ENCODE measurements around the gene ACTBL2.

The ACTBL2 gene

GRCh38 chr5:57497733-57498132, 15.1 kb upstream of the ACTBL2 start:
- Histone ChIP-seq H3K4me3 (no peak overlapping the region), H3K4me1 (peaks cover 0 to 29% (median 8%) of the 10 kb centered on the region in 4 donors), H3K27me3 (no peaks in the 10 kb centered on the region), H3K9me3 (no peaks in the 10 kb centered on the region), H3K36me3 (no peaks in the 10 kb centered on the region), H3K27ac (no peak overlapping the region)
- DNase-seq = no peak
- intact Hi-C loops (cut with DNase I; ENCODE audit: low total_unique reads) = no loop called here
- TF ChIP-seq, protein P1, sequence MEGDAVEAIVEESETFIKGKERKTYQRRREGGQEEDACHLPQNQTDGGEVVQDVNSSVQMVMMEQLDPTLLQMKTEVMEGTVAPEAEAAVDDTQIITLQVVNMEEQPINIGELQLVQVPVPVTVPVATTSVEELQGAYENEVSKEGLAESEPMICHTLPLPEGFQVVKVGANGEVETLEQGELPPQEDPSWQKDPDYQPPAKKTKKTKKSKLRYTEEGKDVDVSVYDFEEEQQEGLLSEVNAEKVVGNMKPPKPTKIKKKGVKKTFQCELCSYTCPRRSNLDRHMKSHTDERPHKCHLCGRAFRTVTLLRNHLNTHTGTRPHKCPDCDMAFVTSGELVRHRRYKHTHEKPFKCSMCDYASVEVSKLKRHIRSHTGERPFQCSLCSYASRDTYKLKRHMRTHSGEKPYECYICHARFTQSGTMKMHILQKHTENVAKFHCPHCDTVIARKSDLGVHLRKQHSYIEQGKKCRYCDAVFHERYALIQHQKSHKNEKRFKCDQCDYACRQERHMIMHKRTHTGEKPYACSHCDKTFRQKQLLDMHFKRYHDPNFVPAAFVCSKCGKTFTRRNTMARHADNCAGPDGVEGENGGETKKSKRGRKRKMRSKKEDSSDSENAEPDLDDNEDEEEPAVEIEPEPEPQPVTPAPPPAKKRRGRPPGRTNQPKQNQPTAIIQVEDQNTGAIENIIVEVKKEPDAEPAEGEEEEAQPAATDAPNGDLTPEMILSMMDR (IDR thresholded peaks at IDR 0.05) = no peak

GRCh38 chr5:57495285-57496086, 12.9 kb upstream of the ACTBL2 start:
- no peak for DNase-seq
- peak overlapping the region in 1 of 2 donors; percentile 17 for H3K27ac ChIP-seq

DNA sequence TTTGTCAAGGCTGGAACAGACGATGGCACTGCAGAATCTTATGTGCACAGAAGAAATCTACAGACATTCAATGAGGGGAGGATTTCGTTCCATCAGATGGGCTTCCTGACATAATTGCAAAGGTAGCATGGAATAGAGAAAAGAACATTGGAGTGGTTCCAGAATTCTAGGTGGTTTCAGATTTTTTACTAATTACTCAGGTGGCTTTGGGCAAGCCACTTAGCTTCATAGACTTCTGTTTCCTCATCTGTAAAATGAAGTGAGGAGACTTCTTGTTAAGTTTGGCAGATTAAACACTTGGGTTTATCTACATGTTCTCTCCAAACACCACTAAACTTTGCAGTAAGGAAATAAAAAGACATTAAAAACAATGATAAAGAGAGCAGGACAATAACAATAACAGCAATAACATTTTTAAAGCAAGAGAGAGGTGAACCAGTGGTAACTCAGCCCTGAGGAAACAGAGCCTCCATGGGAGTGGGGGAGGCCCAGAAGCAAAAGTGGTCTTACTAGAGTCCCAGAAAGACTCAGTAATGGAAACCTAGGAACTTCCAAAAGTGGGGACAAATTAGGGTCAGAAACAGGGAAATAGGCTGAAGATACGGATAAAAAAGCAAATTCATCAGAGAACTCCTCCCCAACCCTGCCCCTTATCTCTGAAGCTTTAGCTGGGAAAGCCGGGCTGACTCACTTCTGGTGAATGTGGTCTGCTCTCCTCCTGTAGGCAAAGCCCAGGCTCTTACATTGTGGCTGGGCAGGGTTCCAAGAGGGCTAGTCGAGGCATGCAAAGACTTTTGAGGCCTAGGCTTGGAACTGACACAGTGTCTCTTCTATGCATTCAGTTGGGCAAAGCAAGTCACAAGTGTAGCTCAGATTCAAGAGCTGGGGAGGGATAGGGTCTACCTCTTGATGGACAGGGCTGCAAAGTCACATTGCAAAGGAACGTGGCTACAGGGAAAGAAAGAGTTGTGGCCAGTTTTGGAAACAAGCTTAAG, 11.8 kb upstream of the ACTBL2 start:
- intact Hi-C loops (cut with DNase I; ENCODE audit: low total_unique reads) = no loop called here
- H3K27me3 ChIP-seq = no peaks in the 10 kb centered on the region
- TF ChIP-seq, protein P1 (IDR thresholded peaks at IDR 0.05) = no peak
- H3K36me3 ChIP-seq = no peaks in the 10 kb centered on the region
- H3K4me1 ChIP-seq = peaks cover 0 to 17% (median 6%) of the 10 kb centered on the region in 4 donors
- no peak overlapping the region for H3K4me3 ChIP-seq
- H3K9me3 ChIP-seq = no peaks in the 10 kb centered on the region
- H3K27ac ChIP-seq = peak overlapping the region in 1 of 2 donors; percentile 17
- peak; percentile 32 to 73 for DNase-seq

More at GRCh38 chr5:57495285-57496086, 12.9 kb upstream of the ACTBL2 start:
- intact Hi-C loops (cut with DNase I; ENCODE audit: low total_unique reads) = no loop called here
- Histone ChIP-seq H3K27me3 (no peaks in the 10 kb centered on the region), H3K4me1 (peaks cover 0 to 17% (median 6%) of the 10 kb centered on the region in 4 donors), H3K36me3 (no peaks in the 10 kb centered on the region), H3K4me3 (no peak overlapping the region), H3K9me3 (no peaks in the 10 kb centered on the region)
- TF ChIP-seq, protein P1 (IDR thresholded peaks at IDR 0.05) = no peak

- no peak for DNase-seq
- Histone ChIP-seq H3K27ac (no peak overlapping the region), H3K36me3 (no peaks in the 10 kb centered on the region), H3K27me3 (no peaks in the 10 kb centered on the region), H3K9me3 (no peaks in the 10 kb centered on the region), H3K4me3 (no peak overlapping the region), H3K4me1 (peaks cover 0 to 13% (median 6%) of the 10 kb centered on the region in 4 donors)
- intact Hi-C loops (cut with DNase I; ENCODE audit: low total_unique reads) = no loop called here
- TF ChIP-seq, protein P1 (IDR thresholded peaks at IDR 0.05) = no peak
These were observed 10.4 kb upstream of the ACTBL2 start for GRCh38 chr5:57493034-57493433.

DNA sequence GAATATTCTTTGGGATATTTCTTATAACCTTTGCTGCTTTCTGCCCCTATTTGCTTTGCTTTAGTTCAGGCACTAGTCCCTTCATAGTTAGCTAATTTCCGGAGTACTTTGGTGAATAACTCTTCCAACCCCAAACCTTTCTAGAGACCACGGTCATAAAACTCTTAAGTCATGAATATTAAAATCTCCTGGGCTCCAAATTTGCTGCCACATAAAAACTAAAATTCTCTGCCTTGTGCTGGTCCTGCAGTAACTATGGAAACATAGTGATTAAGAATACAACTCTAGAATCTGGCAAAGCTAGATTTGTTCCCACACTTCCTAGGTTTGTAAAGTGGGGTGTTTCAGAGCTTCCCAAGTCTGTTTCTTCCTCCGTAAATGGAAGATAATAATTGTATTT, 10.0 kb upstream of the ACTBL2 start:
- Histone ChIP-seq H3K9me3 (no peaks in the 10 kb centered on the region), H3K4me1 (peaks cover 0 to 13% (median 6%) of the 10 kb centered on the region in 4 donors), H3K36me3 (no peaks in the 10 kb centered on the region), H3K27ac (no peak overlapping the region), H3K4me3 (no peak overlapping the region), H3K27me3 (no peaks in the 10 kb centered on the region)
- no peak for DNase-seq
- intact Hi-C loops (cut with DNase I; ENCODE audit: low total_unique reads) = no loop called here
- TF ChIP-seq, protein P1 (IDR thresholded peaks at IDR 0.05) = no peak
